Fibroblast of lung (primary cell): ENCODE measurements around the gene PATE2.

Source experiments
- EZH2 ChIP-seq: IDR thresholded peaks from 2 replicates; pipeline ENCODE4 v1.5.1; 2012; ENCODE audit warnings: low read length, control low read depth, mild to moderate bottlenecking; ENCODE audit errors: missing control alignments
- TF ChIP-seq, protein P1 (sequence below), 2 donors: IDR thresholded peaks in 1 of 2; conservative IDR thresholded peaks in 1 of 2; 1 replicate in 1 of 2; 2 replicates in 1 of 2; pipeline ENCODE4 v1.5.1; 2011 to 2012; ENCODE audit warnings: low read length in 2 of 2, control low read depth in 1 of 2, inconsistent platforms in 1 of 2, low read depth in 1 of 2, mild to moderate bottlenecking in 1 of 2

DNA sequence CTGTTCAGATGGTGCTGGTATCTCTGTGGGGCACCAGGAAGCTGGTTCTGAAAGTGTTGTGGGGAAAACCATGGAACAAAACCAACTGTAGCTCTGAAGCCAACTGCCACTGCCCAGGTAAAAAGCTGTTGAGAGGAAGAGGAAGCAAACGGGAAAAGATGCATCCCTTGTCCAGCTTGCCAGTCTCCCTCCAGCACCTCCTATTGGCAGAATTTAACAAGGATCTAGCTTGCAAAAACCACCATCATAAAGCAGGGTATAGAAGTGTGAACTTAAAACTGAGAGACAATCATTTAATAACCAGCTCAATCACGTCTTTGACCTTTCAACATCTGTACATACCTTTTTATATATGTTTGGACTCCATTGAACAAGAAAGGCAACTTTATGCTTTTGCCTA lies 28.0 kb downstream of the PATE2 start:
- TF ChIP-seq, protein P1, sequence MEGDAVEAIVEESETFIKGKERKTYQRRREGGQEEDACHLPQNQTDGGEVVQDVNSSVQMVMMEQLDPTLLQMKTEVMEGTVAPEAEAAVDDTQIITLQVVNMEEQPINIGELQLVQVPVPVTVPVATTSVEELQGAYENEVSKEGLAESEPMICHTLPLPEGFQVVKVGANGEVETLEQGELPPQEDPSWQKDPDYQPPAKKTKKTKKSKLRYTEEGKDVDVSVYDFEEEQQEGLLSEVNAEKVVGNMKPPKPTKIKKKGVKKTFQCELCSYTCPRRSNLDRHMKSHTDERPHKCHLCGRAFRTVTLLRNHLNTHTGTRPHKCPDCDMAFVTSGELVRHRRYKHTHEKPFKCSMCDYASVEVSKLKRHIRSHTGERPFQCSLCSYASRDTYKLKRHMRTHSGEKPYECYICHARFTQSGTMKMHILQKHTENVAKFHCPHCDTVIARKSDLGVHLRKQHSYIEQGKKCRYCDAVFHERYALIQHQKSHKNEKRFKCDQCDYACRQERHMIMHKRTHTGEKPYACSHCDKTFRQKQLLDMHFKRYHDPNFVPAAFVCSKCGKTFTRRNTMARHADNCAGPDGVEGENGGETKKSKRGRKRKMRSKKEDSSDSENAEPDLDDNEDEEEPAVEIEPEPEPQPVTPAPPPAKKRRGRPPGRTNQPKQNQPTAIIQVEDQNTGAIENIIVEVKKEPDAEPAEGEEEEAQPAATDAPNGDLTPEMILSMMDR (conservative IDR thresholded peaks at IDR 0.05 in 1 of 2, IDR thresholded peaks at IDR 0.05 in 1 of 2; ENCODE audit: low read depth in 1 of 2, low read length in 2 of 2), result no peak
- no peak for TF ChIP-seq EZH2
